Measurements from ENCODE around the gene GRXCR2. TPM values are rescaled to one million over a fixed set of nuclear protein-coding genes. Genes with fewer than 3 reads are reported as not detected.

The GRXCR2 gene
- total RNA-seq = 5.5 TPM
- long read RNA-seq, partial matches to known transcripts = 0 of 2 reads
- long read RNA-seq, other reads (novel, unspliced or antisense) = 2 of 2 reads

GRCh38 chr5:145872914-145873313, at the start of gene GRXCR2:
Gene GRXCR2 (minus strand): TSS chr5:145873014. CDS start chr5:145872968, 46 bp downstream.
- ATAC-seq (no peak), DNase-seq (ENCODE audit: missing footprints) (no peak)
- intact Hi-C loops (cut with DNase I) = no loop called here

- intact Hi-C loops (cut with DNase I) = no loop called here
- no peak for ATAC-seq
Observed at GRCh38 chr5:145922059-145922458, 49.2 kb upstream of the GRXCR2 start.

GRCh38 chr5:145921211-145921610, 48.4 kb upstream of the GRXCR2 start:
- no peak for DNase-seq (ENCODE audit: missing footprints)
- no peak for ATAC-seq
- intact Hi-C loops (cut with DNase I) = no loop called here

More at GRCh38 chr5:145922059-145922458, 49.2 kb upstream of the GRXCR2 start:
- no peak for DNase-seq (ENCODE audit: missing footprints)

GRCh38 chr5:145920542-145921210, 47.9 kb upstream of the GRXCR2 start:
- intact Hi-C loops (cut with DNase I) = no loop called here
- DNase-seq (ENCODE audit: missing footprints) (no peak), ATAC-seq (no peak)

GRCh38 chr5:145919413-145919812, 46.6 kb upstream of the GRXCR2 start:
- DNase-seq (ENCODE audit: missing footprints) = no peak

GRCh38 chr5:145918397-145918796, 45.6 kb upstream of the GRXCR2 start:
- ATAC-seq (no peak), DNase-seq (ENCODE audit: missing footprints) (no peak)
- intact Hi-C loops (cut with DNase I) = no loop called here

More at GRCh38 chr5:145919413-145919812, 46.6 kb upstream of the GRXCR2 start:
- intact Hi-C loops (cut with DNase I) = no loop called here
- no peak for ATAC-seq

GRCh38 chr5:145917288-145917687, 44.5 kb upstream of the GRXCR2 start:
- DNase-seq (ENCODE audit: missing footprints) = no peak
- intact Hi-C loops (cut with DNase I) = no loop called here
- peak; percentile 55 for ATAC-seq

- intact Hi-C loops (cut with DNase I) = no loop called here
- no peak for ATAC-seq
Observed at GRCh38 chr5:145915970-145916638, 43.3 kb upstream of the GRXCR2 start.

GRCh38 chr5:145913701-145914100, 40.9 kb upstream of the GRXCR2 start:
- ATAC-seq = no peak

More at GRCh38 chr5:145915970-145916638, 43.3 kb upstream of the GRXCR2 start:
- no peak for DNase-seq (ENCODE audit: missing footprints)

GRCh38 chr5:145912594-145912993, 39.8 kb upstream of the GRXCR2 start:
- DNase-seq (ENCODE audit: missing footprints) (no peak), ATAC-seq (no peak)
- intact Hi-C loops (cut with DNase I) = no loop called here

More at GRCh38 chr5:145913701-145914100, 40.9 kb upstream of the GRXCR2 start:
- intact Hi-C loops (cut with DNase I) = no loop called here
- DNase-seq (ENCODE audit: missing footprints) = no peak

- no peak for ATAC-seq
- intact Hi-C loops (cut with DNase I) = no loop called here
- no peak for DNase-seq (ENCODE audit: missing footprints)
Observed at GRCh38 chr5:145912019-145912418, 39.2 kb upstream of the GRXCR2 start.

GRCh38 chr5:145911164-145911563, 38.4 kb upstream of the GRXCR2 start:
- ATAC-seq (no peak), DNase-seq (ENCODE audit: missing footprints) (no peak)
- intact Hi-C loops (cut with DNase I) = no loop called here

- ATAC-seq = no peak
- DNase-seq (ENCODE audit: missing footprints) = no peak
- intact Hi-C loops (cut with DNase I) = no loop called here
Observed at GRCh38 chr5:145908206-145908960, 35.6 kb upstream of the GRXCR2 start.

- DNase-seq (ENCODE audit: missing footprints) (no peak), ATAC-seq (no peak)
- intact Hi-C loops (cut with DNase I) = no loop called here
Observed at GRCh38 chr5:145906401-145906800, 33.6 kb upstream of the GRXCR2 start.

GRCh38 chr5:145904743-145905142, 31.9 kb upstream of the GRXCR2 start:
- ATAC-seq (no peak), DNase-seq (ENCODE audit: missing footprints) (no peak)
- intact Hi-C loops (cut with DNase I) = no loop called here

GRCh38 chr5:145903867-145904266, 31.1 kb upstream of the GRXCR2 start:
- no peak for DNase-seq (ENCODE audit: missing footprints)
- intact Hi-C loops (cut with DNase I) = no loop called here
- no peak for ATAC-seq

- intact Hi-C loops (cut with DNase I) = no loop called here
- ATAC-seq (no peak), DNase-seq (ENCODE audit: missing footprints) (no peak)
Observed at GRCh38 chr5:145903113-145903512, 30.3 kb upstream of the GRXCR2 start.

- ATAC-seq (no peak), DNase-seq (ENCODE audit: missing footprints) (no peak)
- intact Hi-C loops (cut with DNase I) = no loop called here
Observed at GRCh38 chr5:145902421-145902820, 29.6 kb upstream of the GRXCR2 start.

- intact Hi-C loops (cut with DNase I) = no loop called here
- no peak for DNase-seq (ENCODE audit: missing footprints)
- ATAC-seq = no peak
Observed at GRCh38 chr5:145898171-145898570, 25.4 kb upstream of the GRXCR2 start.
